NT2/D1 (cell line): ENCODE results near the gene PARM1.

Experiments
- SUZ12 ChIP-seq: IDR thresholded peaks from 2 replicates; pipeline ENCODE4 v1.6.1; 2011; ENCODE audit not compliant: insufficient read length, insufficient read depth; ENCODE audit errors: extremely low read depth
- ZNF274 ChIP-seq: IDR thresholded peaks from 2 replicates; pipeline ENCODE4 v1.6.1; 2011; ENCODE audit warnings: mild to moderate bottlenecking, low read depth, low read length

DNA sequence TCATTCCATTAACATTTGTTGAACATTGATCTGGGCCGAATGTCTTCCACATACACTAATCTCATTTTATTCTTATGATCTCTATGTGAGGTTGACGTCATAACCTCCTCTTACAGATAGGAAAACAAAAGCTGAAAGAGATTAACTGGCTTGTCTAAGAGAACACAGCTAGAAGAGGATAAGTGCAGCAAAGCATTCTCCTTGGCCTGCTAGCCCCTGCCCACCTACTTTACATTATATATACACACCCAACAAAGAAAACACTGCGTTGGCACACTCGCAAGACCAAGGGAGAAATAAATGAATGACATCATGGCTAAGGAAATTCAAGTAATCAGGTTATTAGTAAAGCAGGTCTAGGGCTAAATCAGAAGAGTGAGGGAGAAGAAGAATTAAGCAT is 138.4 kb downstream of the PARM1 start:
- TF ChIP-seq ZNF274 (no peak), SUZ12 (no peak)
